Parathyroid adenoma (tissue), 2 donors: Measurements from ENCODE around the gene NDUFS6.
A peak's percentile ranks its signal among the peaks of the same experiment; 100 is the strongest.

Source experiments
- H2AFZ ChIP-seq: fragments of 300-600 bp; sonication (generic); one replicate; pipeline ENCODE4 v1.7.0; 2017; ENCODE audit warnings: antibody characterized with exemption, mild to moderate bottlenecking
- H3K27ac ChIP-seq: fragments of 300-600 bp; sonication (generic); one replicate; pipeline ENCODE4 v1.7.0; 2017
- H3K27me3 ChIP-seq: fragments of 300-600 bp; sonication (generic); one replicate; pipeline ENCODE4 v1.7.0; 2017; ENCODE audit warnings: low read length; ENCODE audit not compliant: control insufficient read depth, insufficient read depth
- H3K36me3 ChIP-seq: fragments of 300-600 bp; sonication (generic); one replicate; pipeline ENCODE4 v1.7.0; 2017; ENCODE audit warnings: low read length; ENCODE audit not compliant: control insufficient read depth, insufficient read depth
- H3K4me1 ChIP-seq: fragments of 300-600 bp; sonication (generic); one replicate; pipeline ENCODE4 v1.7.0; 2017; ENCODE audit warnings: control low read depth
- H3K4me2 ChIP-seq: fragments of 300-600 bp; sonication (generic); one replicate; pipeline ENCODE4 v1.7.0; 2017; ENCODE audit warnings: low read length
- H3K4me3 ChIP-seq: fragments of 300-600 bp; sonication (generic); one replicate; pipeline ENCODE4 v1.7.0; 2017; ENCODE audit warnings: low read depth, low read length
- H3K79me2 ChIP-seq: fragments of 300-600 bp; sonication (generic); one replicate; pipeline ENCODE4 v1.7.0; 2017; ENCODE audit warnings: control low read depth
- H3K9ac ChIP-seq: fragments of 300-600 bp; sonication (generic); one replicate; pipeline ENCODE4 v1.7.0; 2017; ENCODE audit warnings: mild to moderate bottlenecking
- H3K9me3 ChIP-seq: fragments of 300-600 bp; sonication (generic); one replicate; pipeline ENCODE4 v1.7.0; 2017; ENCODE audit warnings: low read length; ENCODE audit not compliant: control insufficient read depth
- TF ChIP-seq, protein P1 (sequence below): fragments of 300-600 bp; sonication (generic); IDR thresholded peaks from one replicate; pipeline ENCODE4 v1.7.0; 2017; ENCODE audit warnings: antibody characterized with exemption, mild to moderate bottlenecking
- donor health status: primary hyperparathyroidism.

Gene NDUFS6

DNA sequence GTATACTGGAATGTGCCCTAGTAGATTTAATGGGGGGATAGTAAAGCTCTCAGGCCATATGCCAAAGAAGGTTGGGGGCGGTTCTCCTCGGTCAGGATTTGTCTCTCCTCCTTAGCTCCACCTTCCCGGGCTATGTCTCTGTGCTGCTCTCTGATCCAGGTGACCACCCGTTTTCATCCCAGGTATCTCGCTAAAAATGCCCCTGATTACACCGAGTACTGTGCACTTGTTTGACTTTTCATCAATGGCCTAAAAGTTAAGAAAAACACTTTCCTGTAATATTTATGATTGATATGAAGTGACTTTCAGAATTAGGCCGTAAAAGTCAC is 724 bp downstream of the NDUFS6 start:
- Histone ChIP-seq H3K9ac (no peak overlapping the region), H3K4me3 (peak overlapping the region; percentile 91), H3K27ac (peak overlapping the region; percentile 74), H3K9me3 (no peaks in the 10 kb centered on the region), H3K79me2 (peaks cover 21% of the 10 kb centered on the region), H2AFZ (peak overlapping the region; percentile 89), H3K4me1 (no peaks in the 10 kb centered on the region), H3K4me2 (peak overlapping the region; percentile 85), H3K36me3 (no peaks in the 10 kb centered on the region), H3K27me3 (no peaks in the 10 kb centered on the region)
- TF ChIP-seq, protein P1, sequence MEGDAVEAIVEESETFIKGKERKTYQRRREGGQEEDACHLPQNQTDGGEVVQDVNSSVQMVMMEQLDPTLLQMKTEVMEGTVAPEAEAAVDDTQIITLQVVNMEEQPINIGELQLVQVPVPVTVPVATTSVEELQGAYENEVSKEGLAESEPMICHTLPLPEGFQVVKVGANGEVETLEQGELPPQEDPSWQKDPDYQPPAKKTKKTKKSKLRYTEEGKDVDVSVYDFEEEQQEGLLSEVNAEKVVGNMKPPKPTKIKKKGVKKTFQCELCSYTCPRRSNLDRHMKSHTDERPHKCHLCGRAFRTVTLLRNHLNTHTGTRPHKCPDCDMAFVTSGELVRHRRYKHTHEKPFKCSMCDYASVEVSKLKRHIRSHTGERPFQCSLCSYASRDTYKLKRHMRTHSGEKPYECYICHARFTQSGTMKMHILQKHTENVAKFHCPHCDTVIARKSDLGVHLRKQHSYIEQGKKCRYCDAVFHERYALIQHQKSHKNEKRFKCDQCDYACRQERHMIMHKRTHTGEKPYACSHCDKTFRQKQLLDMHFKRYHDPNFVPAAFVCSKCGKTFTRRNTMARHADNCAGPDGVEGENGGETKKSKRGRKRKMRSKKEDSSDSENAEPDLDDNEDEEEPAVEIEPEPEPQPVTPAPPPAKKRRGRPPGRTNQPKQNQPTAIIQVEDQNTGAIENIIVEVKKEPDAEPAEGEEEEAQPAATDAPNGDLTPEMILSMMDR, result no peak

DNA sequence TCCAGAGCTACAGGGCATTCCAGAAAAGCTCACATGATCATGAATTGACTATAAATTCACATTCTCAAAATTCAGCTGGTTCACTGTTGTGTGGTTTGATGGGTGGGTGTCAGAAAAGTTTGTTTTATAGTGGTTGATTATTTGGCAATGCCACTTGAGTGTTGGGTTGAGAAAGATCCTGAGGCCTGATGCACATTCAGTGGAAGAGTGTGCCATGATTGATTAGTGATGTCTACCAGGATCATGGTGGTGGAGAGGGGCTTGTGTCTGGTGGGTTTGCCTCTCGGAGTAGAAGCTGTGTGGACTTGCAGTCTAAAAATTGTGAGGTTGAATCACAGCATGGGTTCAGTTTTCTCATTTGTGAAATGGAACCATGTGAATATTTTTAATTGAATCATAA is 2.0 kb downstream of the NDUFS6 start:
- no peak overlapping the region for H3K4me3 ChIP-seq
- no peaks in the 10 kb centered on the region for H3K9me3 ChIP-seq
- H3K27ac ChIP-seq, result no peak overlapping the region
- H3K27me3 ChIP-seq, result no peaks in the 10 kb centered on the region
- H2AFZ ChIP-seq, result no peak overlapping the region
- TF ChIP-seq, protein P1, result no peak
- no peaks in the 10 kb centered on the region for H3K36me3 ChIP-seq
- H3K4me2 ChIP-seq, result no peak overlapping the region
- no peaks in the 10 kb centered on the region for H3K4me1 ChIP-seq
- no peak overlapping the region for H3K9ac ChIP-seq
- peaks cover 28% of the 10 kb centered on the region for H3K79me2 ChIP-seq

DNA sequence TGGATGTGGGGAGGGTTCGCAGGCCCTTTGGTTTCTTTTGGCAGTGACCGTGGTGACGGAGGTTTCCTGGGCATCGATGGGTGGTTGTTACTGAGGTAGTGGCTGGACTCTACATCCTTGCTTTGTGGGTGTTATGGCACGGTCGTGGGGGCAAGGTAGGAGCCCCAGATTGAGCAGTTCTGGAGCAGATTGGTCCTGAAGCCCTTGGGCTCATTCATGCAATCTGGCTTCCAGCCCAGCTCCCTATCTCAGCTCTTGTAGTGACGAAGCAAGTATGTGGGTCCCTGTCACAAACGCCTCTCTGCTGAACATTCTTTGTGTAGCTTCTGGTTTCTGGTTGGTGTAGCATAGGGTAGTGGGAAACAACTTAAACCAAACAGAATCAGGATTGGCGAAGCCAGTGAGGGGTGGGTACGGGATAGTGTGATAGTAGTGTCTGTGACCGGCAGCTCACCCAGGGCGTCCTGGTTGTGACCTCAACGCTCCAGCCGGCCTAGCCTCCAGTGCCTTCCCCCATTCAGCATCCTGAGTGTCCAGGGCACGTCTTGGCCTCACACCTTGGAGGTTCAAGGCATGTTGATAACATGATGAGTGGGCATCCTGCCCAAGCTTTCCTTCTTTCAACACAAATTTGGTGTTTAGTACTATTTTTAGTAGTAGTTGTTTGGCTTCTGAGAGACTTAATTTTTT is 2.9 kb downstream of the NDUFS6 start:
- TF ChIP-seq, protein P1, result no peak
- no peak overlapping the region for H3K4me3 ChIP-seq
- H3K9me3 ChIP-seq, result no peaks in the 10 kb centered on the region
- no peak overlapping the region for H2AFZ ChIP-seq
- no peaks in the 10 kb centered on the region for H3K4me1 ChIP-seq
- H3K79me2 ChIP-seq, result peaks cover 27% of the 10 kb centered on the region
- no peaks in the 10 kb centered on the region for H3K27me3 ChIP-seq
- no peak overlapping the region for H3K27ac ChIP-seq
- H3K36me3 ChIP-seq, result no peaks in the 10 kb centered on the region
- H3K4me2 ChIP-seq, result no peak overlapping the region
- H3K9ac ChIP-seq, result no peak overlapping the region

DNA sequence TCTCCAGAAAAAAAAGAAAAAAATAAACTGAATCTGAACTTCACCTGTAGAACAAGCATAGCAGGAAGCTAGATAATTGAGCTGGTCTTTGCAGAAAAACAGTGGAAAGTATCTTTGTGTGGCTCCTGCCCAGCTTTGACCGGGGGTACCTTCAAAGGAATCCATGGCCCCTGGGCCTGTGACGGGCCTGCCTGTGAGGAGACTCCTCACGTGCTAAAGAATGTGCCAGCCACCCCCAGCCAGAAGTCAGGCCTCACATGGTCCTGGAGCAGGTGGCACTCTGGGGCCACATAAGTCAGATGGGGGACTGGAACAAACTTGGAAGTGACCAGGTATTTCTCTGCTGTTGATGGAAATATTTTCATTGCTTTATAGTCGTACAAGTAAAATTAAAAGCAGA is 4.1 kb downstream of the NDUFS6 start:
- Histone ChIP-seq H3K4me3 (no peak overlapping the region), H3K4me1 (no peaks in the 10 kb centered on the region), H3K36me3 (no peaks in the 10 kb centered on the region)

More for the DNA sequence above, 4.1 kb downstream of the NDUFS6 start:
- H3K9ac ChIP-seq, result no peak overlapping the region
- H3K9me3 ChIP-seq, result no peaks in the 10 kb centered on the region
- no peak overlapping the region for H3K4me2 ChIP-seq
- H3K27ac ChIP-seq, result no peak overlapping the region
- TF ChIP-seq, protein P1, result no peak
- H2AFZ ChIP-seq, result no peak overlapping the region
- H3K27me3 ChIP-seq, result no peaks in the 10 kb centered on the region
- H3K79me2 ChIP-seq, result peaks cover 25% of the 10 kb centered on the region
